Mesodermal cell (in vitro differentiated cells): ENCODE measurements around the gene MN1. TPM values are rescaled to one million over a fixed set of nuclear protein-coding genes. Genes with fewer than 3 reads are reported as not detected.

Source experiments
- H3K27ac ChIP-seq: 2 replicates; pipeline ENCODE4 v1.7.0; 2013; ENCODE audit warnings: mild to moderate bottlenecking, low read depth, low read length, moderate library complexity; ENCODE audit not compliant: severe bottlenecking
- H3K36me3 ChIP-seq: 2 replicates; pipeline ENCODE4 v1.7.1; 2013; ENCODE audit warnings: mild to moderate bottlenecking, low read length, moderate library complexity; ENCODE audit not compliant: control insufficient read depth, insufficient read depth
- H3K4me1 ChIP-seq: one replicate; pipeline ENCODE4 v1.7.1; 2013; ENCODE audit warnings: mild to moderate bottlenecking, low read length; ENCODE audit not compliant: insufficient read depth, control insufficient read depth, poor library complexity, severe bottlenecking
- H3K4me3 ChIP-seq: 2 replicates; pipeline ENCODE4 v1.7.0; 2013; ENCODE audit warnings: low read length, control low read depth, mild to moderate bottlenecking; ENCODE audit not compliant: insufficient read depth, poor library complexity, severe bottlenecking; ENCODE audit errors: extremely low read depth
- H3K9me3 ChIP-seq: 2 replicates; pipeline ENCODE4 v1.7.1; 2013; ENCODE audit warnings: mild to moderate bottlenecking, low read length, moderate library complexity; ENCODE audit not compliant: control insufficient read depth
- WGBS, 2 experiments: methylation state at CpG; one replicate each; pipeline ENCODE4 v1.1.5; 2013; ENCODE audit warnings: missing lambda C conversion rate in 2 of 2; ENCODE audit not compliant: insufficient coverage in 2 of 2; 5-methylcytosine and 5-hydroxymethylcytosine counted together
- polyA plus RNA-seq, 2 experiments: library from polyadenylated mRNA; stranded (reverse); fragments of 50-300 nt; gene quantifications; one replicate each; pipeline ENCODE4 v1.2.3, GENCODE V29; 2013

Gene MN1
- polyA plus RNA-seq (2013, experiment 1 of 2) = 9.8 TPM
- 8.2 TPM for polyA plus RNA-seq (2013, experiment 2 of 2)

- 0% methylated on average over 31 to 32 of the region's 59 CpGs for WGBS, 2 experiments
- Histone ChIP-seq H3K36me3 (peaks cover 7% of the 10 kb centered on the region), H3K4me3 (peak within 1 kb of the TSS; percentile 79), H3K9me3 (no peaks in the 10 kb centered on the region), H3K27ac (peak within 1 kb of the TSS; percentile 49), H3K4me1 (peaks cover 17% of the 10 kb centered on the region)
Measured at GRCh38 chr22:27801616-27802345, at the start of gene MN1. MN1 (minus strand) TSS chr22:27801756; CDS start chr22:27800543, 1,213 bp downstream.

GRCh38 chr22:27850000-27850521 is 48.5 kb upstream of the MN1 start:
- H3K27ac ChIP-seq = peak overlapping the region; percentile 64
- 65 to 81% methylated on average over 5 of the region's 6 CpGs for WGBS, 2 experiments

GRCh38 chr22:27848005-27848404 is 46.4 kb upstream of the MN1 start:
- H3K4me1 ChIP-seq = peaks cover 8% of the 10 kb centered on the region
- no peak overlapping the region for H3K4me3 ChIP-seq
- H3K36me3 ChIP-seq = peaks cover 67% of the 10 kb centered on the region
- no peaks in the 10 kb centered on the region for H3K9me3 ChIP-seq
- WGBS, 2 experiments = 100% methylated on average over 1 of the region's 1 CpG; no CpG with 5 or more reads in 1 of the 2 experiments
- H3K27ac ChIP-seq = no peak overlapping the region

More at GRCh38 chr22:27850000-27850521, 48.5 kb upstream of the MN1 start:
- H3K4me3 ChIP-seq = no peak overlapping the region
- H3K4me1 ChIP-seq = peaks cover 11% of the 10 kb centered on the region
- H3K36me3 ChIP-seq = peaks cover 80% of the 10 kb centered on the region
- no peaks in the 10 kb centered on the region for H3K9me3 ChIP-seq

- no peak overlapping the region for H3K4me3 ChIP-seq
- WGBS, 2 experiments = 88 to 97% methylated on average over 6 to 7 of the region's 9 CpGs
- H3K27ac ChIP-seq = no peak overlapping the region
- peaks cover 66% of the 10 kb centered on the region for H3K36me3 ChIP-seq
- H3K4me1 ChIP-seq = peaks cover 3% of the 10 kb centered on the region
- H3K9me3 ChIP-seq = no peaks in the 10 kb centered on the region
Measured at GRCh38 chr22:27846910-27847309, 45.4 kb upstream of the MN1 start.

- Histone ChIP-seq H3K4me3 (no peak overlapping the region), H3K9me3 (no peaks in the 10 kb centered on the region), H3K36me3 (peaks cover 60% of the 10 kb centered on the region), H3K4me1 (peaks cover 3% of the 10 kb centered on the region), H3K27ac (no peak overlapping the region)
- WGBS, 2 experiments = 95% methylated on average over 4 of the region's 5 CpGs; no CpG with 5 or more reads in 1 of the 2 experiments
Measured at GRCh38 chr22:27846248-27846757, 44.7 kb upstream of the MN1 start.

- Histone ChIP-seq H3K4me1 (peaks cover 3% of the 10 kb centered on the region), H3K4me3 (no peak overlapping the region), H3K9me3 (no peaks in the 10 kb centered on the region), H3K36me3 (peaks cover 53% of the 10 kb centered on the region), H3K27ac (no peak overlapping the region)
- 78% methylated on average over 4 to 5 of the region's 7 CpGs for WGBS, 2 experiments
Measured at GRCh38 chr22:27845644-27846043, 44.1 kb upstream of the MN1 start.

GRCh38 chr22:27844656-27845591 is 43.4 kb upstream of the MN1 start:
- Histone ChIP-seq H3K9me3 (no peaks in the 10 kb centered on the region), H3K36me3 (peaks cover 46% of the 10 kb centered on the region), H3K27ac (no peak overlapping the region), H3K4me1 (peaks cover 3% of the 10 kb centered on the region), H3K4me3 (no peak overlapping the region)
- WGBS, 2 experiments = 87 to 89% methylated on average over 15 of the region's 20 CpGs

- WGBS, 2 experiments = 85 to 100% methylated on average over 2 to 3 of the region's 6 CpGs
- Histone ChIP-seq H3K27ac (no peak overlapping the region), H3K4me3 (no peak overlapping the region), H3K9me3 (no peaks in the 10 kb centered on the region), H3K36me3 (peaks cover 39% of the 10 kb centered on the region), H3K4me1 (peaks cover 3% of the 10 kb centered on the region)
Measured at GRCh38 chr22:27844256-27844655, 42.7 kb upstream of the MN1 start.

- H3K4me1 ChIP-seq = peaks cover 3% of the 10 kb centered on the region
- 84 to 88% methylated on average over 5 to 6 of the region's 7 CpGs for WGBS, 2 experiments
Measured at GRCh38 chr22:27843441-27843840, 41.9 kb upstream of the MN1 start.

GRCh38 chr22:27842669-27843431 is 41.3 kb upstream of the MN1 start:
- H3K36me3 ChIP-seq = peaks cover 30% of the 10 kb centered on the region
- no peak overlapping the region for H3K4me3 ChIP-seq
- H3K9me3 ChIP-seq = peaks cover 9% of the 10 kb centered on the region
- H3K4me1 ChIP-seq = peaks cover 3% of the 10 kb centered on the region
- H3K27ac ChIP-seq = no peak overlapping the region
- WGBS, 2 experiments = 92 to 97% methylated on average over 10 to 11 of the region's 15 CpGs

More at GRCh38 chr22:27843441-27843840, 41.9 kb upstream of the MN1 start:
- Histone ChIP-seq H3K4me3 (no peak overlapping the region), H3K36me3 (peaks cover 36% of the 10 kb centered on the region), H3K27ac (no peak overlapping the region), H3K9me3 (peaks cover 3% of the 10 kb centered on the region)
